ENCODE results near the gene DPEP1.
"Not testable (repeated sequence)": the region's sequence is repeated elsewhere in the genome, so short reads cannot be mapped to it uniquely, and the experiment has no call there.

DPEP1 gene

DNA sequence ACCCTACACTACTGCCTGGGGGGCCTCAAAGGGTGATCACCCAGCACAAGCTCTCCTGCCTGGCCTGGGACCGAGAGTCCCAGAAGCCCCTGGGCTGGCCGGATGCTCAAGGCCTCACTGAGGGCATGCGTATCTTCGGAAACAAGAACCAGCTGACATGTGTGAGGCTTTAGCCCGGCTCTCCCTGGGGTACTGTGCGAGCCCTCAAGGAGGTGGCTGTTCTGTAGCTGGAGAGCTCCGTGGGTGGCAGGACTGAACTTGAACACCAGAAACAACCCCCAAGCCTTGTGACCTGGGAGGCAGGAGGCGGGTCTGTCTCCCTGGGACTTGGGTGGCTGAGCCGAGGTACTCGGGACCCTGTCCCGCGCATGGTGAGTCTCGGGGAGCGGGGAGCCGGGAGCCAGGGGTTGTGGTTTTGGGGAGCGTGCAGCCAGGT lies 7.0 kb downstream of the DPEP1 start:
- no peak for DNase-seq (ENCODE audit: low spot score)

- no peak for DNase-seq (ENCODE audit: low spot score)
Measured at GRCh38 chr16:89621136-89621697, 7.8 kb downstream of the DPEP1 start.

- DNase-seq (ENCODE audit: low spot score) = no peak
Measured at GRCh38 chr16:89621698-89622409, 8.4 kb downstream of the DPEP1 start.

- DNase-seq (ENCODE audit: low spot score) = no peak
Measured at GRCh38 chr16:89623511-89624261, 10.2 kb downstream of the DPEP1 start.

- no peak for DNase-seq (ENCODE audit: low spot score)
Measured at GRCh38 chr16:89624777-89625761, 11.6 kb downstream of the DPEP1 start.

DNA sequence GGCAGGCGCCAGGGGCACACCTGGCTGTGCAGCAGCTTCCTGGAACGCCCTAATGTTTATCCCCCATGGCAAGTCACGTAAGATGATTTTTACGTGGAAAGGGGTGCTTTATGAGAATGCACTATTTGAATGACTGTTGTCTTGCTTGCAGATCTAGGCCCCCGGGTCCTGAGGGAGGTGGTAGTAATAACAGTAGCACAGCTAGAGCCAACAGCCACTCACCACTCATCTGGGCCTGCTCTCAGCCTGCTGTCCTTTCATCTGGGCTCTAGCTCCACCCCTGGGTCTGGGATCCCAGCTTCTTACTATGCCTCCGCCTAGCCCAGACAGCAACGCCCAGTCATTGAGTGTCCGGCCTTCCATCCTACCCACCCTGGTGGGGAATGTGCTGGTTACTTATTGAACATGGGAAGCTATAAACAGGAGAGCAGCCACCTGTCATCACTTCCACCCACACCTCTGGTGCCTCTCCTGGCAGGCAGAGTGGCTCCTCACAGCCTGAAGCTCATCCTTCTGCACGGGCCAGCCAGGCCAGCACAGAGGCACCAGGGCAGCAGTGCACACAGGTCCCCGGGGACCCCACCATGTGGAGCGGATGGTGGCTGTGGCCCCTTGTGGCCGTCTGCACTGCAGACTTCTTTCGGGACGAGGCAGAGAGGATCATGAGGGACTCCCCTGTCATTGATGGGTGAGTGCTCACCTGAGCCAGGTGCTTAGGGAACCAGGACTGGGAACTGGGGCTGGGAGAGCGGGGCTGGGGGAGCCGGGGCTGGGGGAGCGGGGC lies 16.6 kb downstream of the DPEP1 start:
- no peak for DNase-seq (ENCODE audit: low spot score)

DNA sequence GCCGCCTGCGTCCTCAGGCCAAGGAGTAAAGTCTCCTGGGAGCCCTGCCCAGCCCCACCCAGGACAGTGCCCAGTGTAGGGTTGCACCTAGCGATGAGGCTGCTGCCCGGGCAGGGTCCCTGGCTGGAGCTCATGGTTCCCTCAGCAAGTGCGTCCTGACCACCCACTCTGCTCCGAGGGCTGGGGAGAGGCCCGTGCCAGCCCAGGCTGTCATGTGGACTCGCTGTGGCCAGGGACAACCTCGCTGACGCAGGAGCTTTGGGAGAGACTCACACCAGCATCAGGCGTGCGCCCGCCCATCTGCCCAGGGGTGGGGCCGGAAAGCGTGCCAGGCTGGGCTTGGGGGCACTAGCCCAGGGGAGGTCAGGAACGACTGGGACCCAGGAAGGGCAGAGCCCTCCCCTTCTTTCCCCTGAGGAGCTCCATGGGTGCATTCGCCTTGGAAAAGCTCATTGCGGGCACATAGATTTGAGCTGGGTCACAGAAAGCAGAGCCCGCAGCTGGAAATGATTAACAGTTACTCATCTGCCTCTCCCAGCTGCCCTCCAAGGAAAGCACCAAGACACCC lies 19.7 kb downstream of the DPEP1 start:
- DNase-seq (ENCODE audit: low spot score) = no peak

DNA sequence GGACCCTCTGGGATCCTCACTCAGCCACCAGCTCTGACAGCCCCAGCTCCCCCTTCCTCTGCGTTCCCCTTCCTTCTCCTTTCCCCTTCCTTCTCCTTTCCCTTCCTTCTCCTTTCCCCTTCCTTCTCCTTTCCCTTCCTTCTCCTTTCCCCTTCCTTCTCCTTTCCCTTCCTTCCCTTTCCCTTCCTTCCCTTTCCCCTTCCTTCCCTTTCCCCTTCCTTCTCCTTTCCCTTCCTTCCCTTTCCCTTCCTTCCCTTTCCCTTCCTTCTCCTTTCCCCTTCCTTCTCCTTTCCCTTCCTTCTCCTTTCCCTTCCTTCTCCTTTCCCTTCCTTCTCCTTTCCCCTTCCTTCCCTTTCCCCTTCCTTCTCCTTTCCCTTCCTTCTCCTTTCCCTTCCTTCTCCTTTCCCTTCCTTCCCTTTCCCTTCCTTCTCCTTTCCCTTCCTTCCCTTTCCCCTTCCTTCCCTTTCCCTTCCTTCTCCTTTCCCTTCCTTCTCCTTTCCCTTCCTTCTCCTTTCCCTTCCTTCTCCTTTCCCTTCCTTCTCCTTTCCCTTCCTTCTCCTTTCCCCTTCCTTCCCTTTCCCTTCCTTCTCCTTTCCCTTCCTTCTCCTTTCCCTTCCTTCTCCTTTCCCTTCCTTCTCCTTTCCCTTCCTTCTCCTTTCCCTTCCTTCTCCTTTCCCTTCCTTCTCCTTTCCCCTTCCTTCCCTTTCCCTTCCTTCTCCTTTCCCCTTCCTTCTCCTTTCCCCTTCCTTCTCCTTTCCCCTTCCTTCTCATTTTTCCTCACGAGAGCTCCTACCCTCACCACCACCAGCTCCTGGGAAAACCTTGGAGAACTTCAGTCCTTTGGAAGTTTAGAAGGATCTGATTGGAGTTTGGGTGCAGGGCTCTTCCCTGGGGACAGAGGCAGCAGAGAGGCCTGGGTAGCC lies 21.3 kb downstream of the DPEP1 start:
- DNase-seq (ENCODE audit: low spot score) = not testable (repeated sequence)

GRCh38 chr16:89636663-89637062 lies 23.2 kb downstream of the DPEP1 start:
- DNase-seq (ENCODE audit: low spot score) = no peak

- DNase-seq (ENCODE audit: low spot score) = no peak
Measured at GRCh38 chr16:89637379-89637778, 23.9 kb downstream of the DPEP1 start.

- no peak for DNase-seq (ENCODE audit: low spot score)
Measured at GRCh38 chr16:89638455-89638854, 25.0 kb downstream of the DPEP1 start.

- DNase-seq (ENCODE audit: low spot score) = no peak
Measured at GRCh38 chr16:89639385-89639784, 25.9 kb downstream of the DPEP1 start.

- no peak for DNase-seq (ENCODE audit: low spot score)
Measured at GRCh38 chr16:89641458-89642119, 28.1 kb downstream of the DPEP1 start.

DNA sequence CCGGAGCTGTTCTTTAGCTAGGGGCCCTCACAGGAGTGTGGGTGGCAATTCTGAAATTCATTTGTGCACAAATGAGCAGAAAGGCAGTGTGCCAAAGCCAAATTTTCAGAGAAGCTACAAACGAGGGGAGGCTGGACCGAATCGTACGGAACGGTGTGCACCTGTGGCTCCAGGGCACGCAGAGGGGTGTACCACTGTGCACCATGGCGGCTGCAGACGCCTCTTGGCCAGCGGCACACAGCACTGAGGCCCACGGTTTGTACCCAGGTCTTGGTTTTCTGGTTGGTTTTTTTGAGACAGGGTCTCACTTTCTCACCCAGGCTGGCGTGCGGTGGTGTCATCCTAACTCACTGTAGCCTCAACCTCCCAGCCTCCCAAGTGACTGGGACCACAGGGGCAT lies 29.1 kb downstream of the DPEP1 start:
- DNase-seq (ENCODE audit: low spot score) = no peak

GRCh38 chr16:89643769-89644300 lies 30.4 kb downstream of the DPEP1 start:
- DNase-seq (ENCODE audit: low spot score) = no peak

DNA sequence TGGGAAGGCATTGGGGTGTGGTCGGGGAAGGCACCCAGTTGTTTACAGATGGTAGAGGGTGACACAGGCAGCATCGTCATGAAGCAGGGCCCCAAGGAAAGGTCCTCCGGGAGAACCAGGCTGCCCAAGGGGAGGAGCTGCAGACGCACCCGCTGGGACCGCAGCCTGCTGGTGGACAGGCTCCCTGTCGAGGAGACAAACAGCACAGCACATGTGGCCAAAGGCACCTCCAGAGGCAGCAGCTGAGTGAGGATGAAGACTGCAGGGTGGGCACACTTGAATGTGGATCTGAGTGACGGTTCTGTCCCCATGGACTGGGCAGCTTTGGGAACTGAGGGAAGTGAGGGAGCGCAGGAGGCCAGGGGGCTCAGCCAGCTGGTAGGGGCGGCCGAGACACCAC lies 31.7 kb downstream of the DPEP1 start:
- DNase-seq (ENCODE audit: low spot score) = no peak

DNA sequence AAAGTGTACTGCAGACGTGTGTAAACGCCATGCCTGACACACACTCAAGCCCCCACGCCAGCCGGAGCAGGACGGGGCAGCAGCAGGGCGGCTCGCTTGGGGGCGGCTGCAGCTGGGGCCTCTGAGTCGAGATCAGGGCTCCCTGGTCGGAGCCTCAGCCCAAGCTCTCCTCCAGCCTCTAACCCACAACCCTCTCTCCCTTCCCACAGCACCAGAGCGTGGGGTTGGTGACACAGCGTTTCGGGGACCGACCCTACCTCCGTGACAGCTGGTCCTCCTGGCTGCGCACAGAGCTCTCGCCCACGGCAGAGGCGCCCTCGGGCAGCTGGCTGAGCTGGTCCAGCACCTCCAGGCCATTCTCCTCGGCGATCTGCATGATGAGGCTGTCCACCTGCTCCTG lies 32.8 kb downstream of the DPEP1 start:
- no peak for DNase-seq (ENCODE audit: low spot score)

DNA sequence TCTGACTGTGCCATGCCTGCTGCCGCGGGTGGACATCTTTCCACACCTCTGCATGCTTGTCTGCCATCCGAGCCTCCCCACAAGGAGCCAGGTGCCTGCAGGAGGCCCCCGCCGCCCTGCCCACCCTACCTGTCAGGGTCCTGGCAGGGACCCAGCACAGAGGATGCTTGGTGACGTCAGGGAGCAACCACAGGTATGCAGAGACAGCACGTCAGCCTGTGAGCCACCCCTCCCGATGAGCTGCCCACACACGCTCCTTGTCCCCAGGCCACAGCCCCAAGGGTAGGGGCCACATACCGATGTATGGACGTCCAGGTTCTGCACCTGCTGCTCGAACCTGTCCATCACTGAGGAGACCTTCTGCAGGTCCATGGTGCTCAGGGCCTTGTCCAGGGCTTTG lies 33.5 kb downstream of the DPEP1 start:
- DNase-seq (ENCODE audit: low spot score) = no peak

GRCh38 chr16:89651584-89651983 lies 38.1 kb downstream of the DPEP1 start:
- no peak for DNase-seq (ENCODE audit: low spot score)

All from CD4-positive, alpha-beta T cell treated with Interleukin-15 for 4 hours (primary cell).